ENCODE results near the gene GPATCH1. TPM values are rescaled to one million over a fixed set of nuclear protein-coding genes. Genes with fewer than 3 reads are reported as not detected.
A peak's percentile ranks its signal among the peaks of the same experiment; 100 is the strongest.

Gene GPATCH1
- total RNA-seq, 1 experiment from 2014 or later = 7.8 TPM

DNA sequence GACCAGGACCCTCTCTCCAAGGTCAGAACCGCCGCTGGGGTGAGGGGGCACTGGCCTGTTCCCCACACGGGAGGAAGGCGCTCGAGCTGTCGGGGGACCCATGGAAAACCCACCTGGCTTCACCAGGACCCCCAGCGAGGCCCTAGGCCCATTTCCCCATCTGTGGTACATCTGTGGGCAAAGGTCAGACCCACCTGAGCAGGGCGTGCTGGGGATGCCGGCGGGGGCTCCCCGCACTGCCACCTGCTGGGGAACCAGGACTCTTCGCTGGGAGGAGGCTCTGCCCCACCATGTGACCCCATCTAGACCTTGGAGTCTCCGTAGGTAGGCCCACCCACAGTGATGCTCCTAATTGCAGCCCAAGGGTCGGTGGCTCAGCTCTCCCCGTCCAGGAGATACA lies 51.4 kb downstream of the GPATCH1 start:
- H3K4me2 ChIP-seq (ENCODE audit: low read length) = no peak overlapping the region
- no peaks in the 10 kb centered on the region for H3K9me2 ChIP-seq (ENCODE audit: insufficient read depth)
- CTCF ChIA-PET = interaction anchor here (1.4 kb wide), 1 partner anchor 52 kb away, joined by 4 read pairs; no protein-coding TSS in a partner anchor
- H3K27ac ChIP-seq (ENCODE audit: low read depth, low read length) = no peak overlapping the region
- no peaks in the 10 kb centered on the region for H3K9me3 ChIP-seq (ENCODE audit: control insufficient read depth in 1 of 2, insufficient read depth in 1 of 2, low read depth in 1 of 2, low read length in 2 of 2)
- no peaks in the 10 kb centered on the region; a peak in 1 of 4 replicates for H3K36me3 ChIP-seq (ENCODE audit: control insufficient read depth in 1 of 2, insufficient read depth in 2 of 2, low read length in 2 of 2)
- H4K20me1 ChIP-seq (ENCODE audit: insufficient read depth) = no peaks in the 10 kb centered on the region
- H2AFZ ChIP-seq (ENCODE audit: low read depth, low read length, poor library complexity, severe bottlenecking) = no peak overlapping the region
- H3K4me3 ChIP-seq (replicated peaks in 1 of 2; ENCODE audit: low read depth in 1 of 2, low read length in 2 of 2) = no peak overlapping the region
- H3K9ac ChIP-seq (ENCODE audit: low read length) = no peak overlapping the region
- TF ChIP-seq EZH2phosphoT487 (IDR thresholded peaks at IDR 0.05; ENCODE audit: borderline replicate concordance) = no peak
- no peak for TF ChIP-seq CEBPB (IDR thresholded peaks at IDR 0.05; ENCODE audit: low read depth)
- no peak for TF ChIP-seq SIN3A (IDR thresholded peaks at IDR 0.05; ENCODE audit: low read depth)
- TF ChIP-seq TCF7L2 (IDR thresholded peaks at IDR 0.05; ENCODE audit: borderline replicate concordance, extremely low read depth, insufficient read depth, insufficient read length) = no peak
- peak in 2 of 3 experiments; percentile 55 to 58; a peak in 4 of 6 replicates for TF ChIP-seq CTCF (IDR thresholded peaks at IDR 0.05 in 2 of 3, conservative IDR thresholded peaks at IDR 0.05 in 1 of 3; ENCODE audit: borderline replicate concordance in 1 of 3, insufficient read depth in 1 of 3, low read depth in 2 of 3, low read length in 2 of 3)
- DNase-seq (ENCODE audit: low read depth, low spot score) (no peak), ATAC-seq (peak; percentile 68)
- H3K79me2 ChIP-seq (ENCODE audit: insufficient read depth, low read length) = no peaks in the 10 kb centered on the region
- H3K4me1 ChIP-seq (ENCODE audit: control insufficient read depth in 1 of 2, insufficient read depth in 2 of 2, low read length in 2 of 2) = peaks cover 6 to 9% of the 10 kb centered on the region in 2 experiments
- POLR2A ChIA-PET = no interaction called here
- no peaks in the 10 kb centered on the region for H3K27me3 ChIP-seq (ENCODE audit: insufficient read depth, low read length)
- RAD21 ChIA-PET (ENCODE audit: low non-redundant PET in 1 of 2, low total read pairs in 2 of 2, uncharacterized antibody in 2 of 2, unreplicated experiment in 2 of 2) = no interaction called here
- intact Hi-C loops (cut with micrococcal nuclease) = no loop called here
- no TSS peak for BruUV-seq (replicated peaks)

DNA sequence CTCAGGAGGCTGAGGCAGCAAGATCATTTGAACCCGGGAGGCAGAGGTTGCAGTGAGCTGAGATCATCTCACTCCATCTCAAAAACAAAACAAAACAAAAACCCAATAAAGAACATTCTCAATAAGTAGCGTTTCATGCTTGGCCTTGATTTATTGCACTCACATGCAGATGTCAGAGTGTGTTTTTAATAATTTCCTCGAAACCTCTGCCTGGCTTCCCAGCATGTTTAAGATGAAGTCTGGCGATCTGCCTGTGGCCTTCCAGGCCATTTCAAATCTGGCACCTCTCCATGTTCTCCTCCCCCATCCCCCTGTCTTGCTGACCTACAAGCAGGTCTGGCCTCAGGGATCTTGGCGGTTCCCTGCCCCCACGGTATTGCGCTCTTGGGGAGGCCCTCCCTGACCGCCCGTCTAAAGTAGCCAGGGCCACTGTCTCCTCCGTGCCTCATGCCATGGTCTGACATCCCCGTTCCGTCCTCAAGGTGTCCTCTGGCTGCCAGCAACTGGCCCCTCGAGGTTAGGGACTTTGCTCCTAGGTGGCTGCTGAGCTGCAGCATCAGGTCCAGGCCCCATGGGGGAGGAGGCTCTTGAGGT lies 52.6 kb downstream of the GPATCH1 start:
- H3K9me3 ChIP-seq (ENCODE audit: control insufficient read depth in 1 of 2, insufficient read depth in 1 of 2, low read depth in 1 of 2, low read length in 2 of 2) = no peaks in the 10 kb centered on the region
- no peaks in the 10 kb centered on the region for H3K9me2 ChIP-seq (ENCODE audit: insufficient read depth)
- ATAC-seq (no peak), DNase-seq (ENCODE audit: low read depth, low spot score) (no peak)
- no peak overlapping the region for H3K27ac ChIP-seq (ENCODE audit: low read depth, low read length)
- intact Hi-C loops (cut with micrococcal nuclease) = no loop called here
- no peak overlapping the region for H3K4me2 ChIP-seq (ENCODE audit: low read length)
- H3K4me1 ChIP-seq (ENCODE audit: control insufficient read depth in 1 of 2, insufficient read depth in 2 of 2, low read length in 2 of 2) = peaks cover 6 to 9% of the 10 kb centered on the region in 2 experiments
- no peak overlapping the region for H2AFZ ChIP-seq (ENCODE audit: low read depth, low read length, poor library complexity, severe bottlenecking)
- ChIA-PET CTCF (interaction anchor here (1.6 kb wide), 1 partner anchor 51 kb away, joined by 6 read pairs; no protein-coding TSS in a partner anchor), POLR2A (no interaction called here), RAD21 (ENCODE audit: low non-redundant PET in 1 of 2, low total read pairs in 2 of 2, uncharacterized antibody in 2 of 2, unreplicated experiment in 2 of 2) (no interaction called here)
- no peaks in the 10 kb centered on the region for H3K27me3 ChIP-seq (ENCODE audit: insufficient read depth, low read length)
- H4K20me1 ChIP-seq (ENCODE audit: insufficient read depth) = no peaks in the 10 kb centered on the region
- H3K9ac ChIP-seq (ENCODE audit: low read length) = no peak overlapping the region
- no TSS peak for BruUV-seq (replicated peaks)
- H3K36me3 ChIP-seq (ENCODE audit: control insufficient read depth in 1 of 2, insufficient read depth in 2 of 2, low read length in 2 of 2) = no peaks in the 10 kb centered on the region; a peak in 1 of 4 replicates
- no peaks in the 10 kb centered on the region for H3K79me2 ChIP-seq (ENCODE audit: insufficient read depth, low read length)
- H3K4me3 ChIP-seq (replicated peaks in 1 of 2; ENCODE audit: low read depth in 1 of 2, low read length in 2 of 2) = no peak overlapping the region
- TF ChIP-seq FOSL1 (IDR thresholded peaks at IDR 0.05; ENCODE audit: low read depth) = no peak
- TF ChIP-seq, protein P1, sequence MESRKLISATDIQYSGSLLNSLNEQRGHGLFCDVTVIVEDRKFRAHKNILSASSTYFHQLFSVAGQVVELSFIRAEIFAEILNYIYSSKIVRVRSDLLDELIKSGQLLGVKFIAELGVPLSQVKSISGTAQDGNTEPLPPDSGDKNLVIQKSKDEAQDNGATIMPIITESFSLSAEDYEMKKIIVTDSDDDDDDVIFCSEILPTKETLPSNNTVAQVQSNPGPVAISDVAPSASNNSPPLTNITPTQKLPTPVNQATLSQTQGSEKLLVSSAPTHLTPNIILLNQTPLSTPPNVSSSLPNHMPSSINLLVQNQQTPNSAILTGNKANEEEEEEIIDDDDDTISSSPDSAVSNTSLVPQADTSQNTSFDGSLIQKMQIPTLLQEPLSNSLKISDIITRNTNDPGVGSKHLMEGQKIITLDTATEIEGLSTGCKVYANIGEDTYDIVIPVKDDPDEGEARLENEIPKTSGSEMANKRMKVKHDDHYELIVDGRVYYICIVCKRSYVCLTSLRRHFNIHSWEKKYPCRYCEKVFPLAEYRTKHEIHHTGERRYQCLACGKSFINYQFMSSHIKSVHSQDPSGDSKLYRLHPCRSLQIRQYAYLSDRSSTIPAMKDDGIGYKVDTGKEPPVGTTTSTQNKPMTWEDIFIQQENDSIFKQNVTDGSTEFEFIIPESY (IDR thresholded peaks at IDR 0.05; ENCODE audit: extremely low read depth, insufficient replicate concordance, low read length) = no peak
- TF ChIP-seq CBX3 (IDR thresholded peaks at IDR 0.05; ENCODE audit: low read depth) = no peak
- TF ChIP-seq, protein P2, sequence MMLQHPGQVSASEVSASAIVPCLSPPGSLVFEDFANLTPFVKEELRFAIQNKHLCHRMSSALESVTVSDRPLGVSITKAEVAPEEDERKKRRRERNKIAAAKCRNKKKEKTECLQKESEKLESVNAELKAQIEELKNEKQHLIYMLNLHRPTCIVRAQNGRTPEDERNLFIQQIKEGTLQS (IDR thresholded peaks at IDR 0.05) = no peak
- TF ChIP-seq SIN3A (IDR thresholded peaks at IDR 0.05; ENCODE audit: low read depth) = no peak
- TF ChIP-seq CEBPB (IDR thresholded peaks at IDR 0.05; ENCODE audit: low read depth) = no peak
- no peak for TF ChIP-seq POLR2AphosphoS5 (IDR thresholded peaks at IDR 0.05; ENCODE audit: low read depth, low read length)
- TF ChIP-seq TCF7L2 (IDR thresholded peaks at IDR 0.05; ENCODE audit: borderline replicate concordance, extremely low read depth, insufficient read depth, insufficient read length) = no peak
- TF ChIP-seq EZH2 (IDR thresholded peaks at IDR 0.05) = no peak
- no peak for TF ChIP-seq JUND (IDR thresholded peaks at IDR 0.05)
- TF ChIP-seq ELF1 (IDR thresholded peaks at IDR 0.05; ENCODE audit: borderline replicate concordance, low read depth) = no peak
- TF ChIP-seq MAX (IDR thresholded peaks at IDR 0.05) = no peak
- TF ChIP-seq ZFX (IDR thresholded peaks at IDR 0.05) = no peak
- TF ChIP-seq YY1 (IDR thresholded peaks at IDR 0.05; ENCODE audit: extremely low read depth, insufficient replicate concordance, low read depth, low read length) = no peak
